Activated CD8-positive, alpha-beta memory T cell treated with anti-CD3 and anti-CD28 coated beads, Interleukin-2, amount 50 U/mL, for 24 hours (primary cell): ENCODE data around the gene CALD1.

Source experiments
- DNase-seq: peaks from one replicate; pipeline ENCODE4 v3.0.0-alpha.2; 2020; ENCODE audit errors: extremely low read depth

Gene CALD1

DNA sequence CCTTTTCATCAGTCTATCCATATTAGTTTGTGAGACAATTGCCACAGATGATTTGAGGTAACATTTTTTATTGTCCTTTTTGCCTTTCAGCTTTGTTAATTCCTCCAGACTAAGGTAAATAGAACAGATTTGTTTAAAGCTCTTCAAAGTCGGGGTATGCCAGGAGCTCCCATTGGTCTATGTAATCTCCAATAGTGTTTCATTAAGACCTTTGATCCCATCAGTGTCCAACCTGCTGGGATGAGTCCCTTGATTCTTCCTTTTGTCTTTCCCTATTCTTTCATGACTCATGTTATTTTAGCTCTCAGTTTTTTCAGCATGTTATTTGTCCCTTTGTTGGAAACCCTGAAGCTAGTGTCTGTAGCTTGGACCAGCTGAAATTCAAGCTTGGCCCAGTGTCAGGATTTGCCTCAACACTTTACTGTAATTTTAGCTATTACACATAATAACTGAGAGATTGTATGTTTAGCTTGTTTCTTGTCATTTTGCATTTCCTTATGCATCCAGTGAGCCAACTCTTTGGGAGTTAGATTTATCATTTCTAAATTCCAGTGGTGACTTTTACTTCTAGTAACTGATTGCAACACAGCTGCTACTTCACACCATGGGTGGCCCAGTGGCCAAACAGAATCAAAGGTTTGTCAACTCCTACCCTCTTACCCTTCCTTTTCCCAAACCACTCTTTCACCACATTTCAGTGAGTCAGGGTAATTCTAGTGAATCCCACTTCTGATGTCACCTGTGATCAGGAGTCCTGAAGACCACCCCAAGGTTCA, 222.1 kb downstream of the CALD1 start:
- no peak for DNase-seq

DNA sequence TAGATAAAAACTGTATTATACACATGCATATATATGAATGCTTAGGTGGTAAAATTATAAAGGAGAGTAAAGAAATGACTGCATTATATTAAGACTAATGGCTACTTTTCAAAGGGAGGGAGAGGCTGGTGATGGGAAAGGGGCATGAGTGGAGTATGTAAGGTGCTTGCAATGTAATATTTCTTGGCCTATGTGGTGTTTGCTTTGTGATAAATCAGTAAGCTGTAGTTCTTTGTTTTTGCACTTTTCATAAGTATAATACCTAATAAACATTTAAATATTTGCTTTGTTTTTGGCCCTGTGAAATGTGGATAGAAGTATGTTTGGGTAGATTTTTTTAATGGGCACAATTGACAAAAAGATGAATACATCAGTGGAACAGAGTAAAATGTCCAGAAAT, 232.8 kb downstream of the CALD1 start:
- DNase-seq = no peak
